ENCODE results near the gene HYCC1.

DNA sequence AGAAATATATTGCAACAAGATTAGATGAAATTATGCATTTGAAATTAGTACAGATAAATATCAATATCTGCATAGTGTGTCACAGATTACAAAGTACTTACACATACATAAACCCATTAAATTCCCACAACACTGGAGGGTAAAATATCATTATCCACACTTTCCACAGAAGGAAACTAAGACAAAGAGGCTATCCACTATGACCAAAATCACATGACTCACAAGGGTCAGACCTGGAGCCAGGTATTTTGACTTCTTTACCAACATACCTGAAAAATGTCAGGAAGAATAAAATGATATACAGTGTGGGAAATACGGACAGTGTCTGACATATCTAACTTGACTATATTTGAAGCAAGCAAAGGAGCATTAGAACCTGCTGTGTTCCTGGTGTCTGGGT, 34.1 kb downstream of the HYCC1 start:
- TF ChIP-seq, protein P1, sequence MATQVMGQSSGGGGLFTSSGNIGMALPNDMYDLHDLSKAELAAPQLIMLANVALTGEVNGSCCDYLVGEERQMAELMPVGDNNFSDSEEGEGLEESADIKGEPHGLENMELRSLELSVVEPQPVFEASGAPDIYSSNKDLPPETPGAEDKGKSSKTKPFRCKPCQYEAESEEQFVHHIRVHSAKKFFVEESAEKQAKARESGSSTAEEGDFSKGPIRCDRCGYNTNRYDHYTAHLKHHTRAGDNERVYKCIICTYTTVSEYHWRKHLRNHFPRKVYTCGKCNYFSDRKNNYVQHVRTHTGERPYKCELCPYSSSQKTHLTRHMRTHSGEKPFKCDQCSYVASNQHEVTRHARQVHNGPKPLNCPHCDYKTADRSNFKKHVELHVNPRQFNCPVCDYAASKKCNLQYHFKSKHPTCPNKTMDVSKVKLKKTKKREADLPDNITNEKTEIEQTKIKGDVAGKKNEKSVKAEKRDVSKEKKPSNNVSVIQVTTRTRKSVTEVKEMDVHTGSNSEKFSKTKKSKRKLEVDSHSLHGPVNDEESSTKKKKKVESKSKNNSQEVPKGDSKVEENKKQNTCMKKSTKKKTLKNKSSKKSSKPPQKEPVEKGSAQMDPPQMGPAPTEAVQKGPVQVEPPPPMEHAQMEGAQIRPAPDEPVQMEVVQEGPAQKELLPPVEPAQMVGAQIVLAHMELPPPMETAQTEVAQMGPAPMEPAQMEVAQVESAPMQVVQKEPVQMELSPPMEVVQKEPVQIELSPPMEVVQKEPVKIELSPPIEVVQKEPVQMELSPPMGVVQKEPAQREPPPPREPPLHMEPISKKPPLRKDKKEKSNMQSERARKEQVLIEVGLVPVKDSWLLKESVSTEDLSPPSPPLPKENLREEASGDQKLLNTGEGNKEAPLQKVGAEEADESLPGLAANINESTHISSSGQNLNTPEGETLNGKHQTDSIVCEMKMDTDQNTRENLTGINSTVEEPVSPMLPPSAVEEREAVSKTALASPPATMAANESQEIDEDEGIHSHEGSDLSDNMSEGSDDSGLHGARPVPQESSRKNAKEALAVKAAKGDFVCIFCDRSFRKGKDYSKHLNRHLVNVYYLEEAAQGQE (IDR thresholded peaks at IDR 0.05) = no peak
- TF ChIP-seq, protein P2, sequence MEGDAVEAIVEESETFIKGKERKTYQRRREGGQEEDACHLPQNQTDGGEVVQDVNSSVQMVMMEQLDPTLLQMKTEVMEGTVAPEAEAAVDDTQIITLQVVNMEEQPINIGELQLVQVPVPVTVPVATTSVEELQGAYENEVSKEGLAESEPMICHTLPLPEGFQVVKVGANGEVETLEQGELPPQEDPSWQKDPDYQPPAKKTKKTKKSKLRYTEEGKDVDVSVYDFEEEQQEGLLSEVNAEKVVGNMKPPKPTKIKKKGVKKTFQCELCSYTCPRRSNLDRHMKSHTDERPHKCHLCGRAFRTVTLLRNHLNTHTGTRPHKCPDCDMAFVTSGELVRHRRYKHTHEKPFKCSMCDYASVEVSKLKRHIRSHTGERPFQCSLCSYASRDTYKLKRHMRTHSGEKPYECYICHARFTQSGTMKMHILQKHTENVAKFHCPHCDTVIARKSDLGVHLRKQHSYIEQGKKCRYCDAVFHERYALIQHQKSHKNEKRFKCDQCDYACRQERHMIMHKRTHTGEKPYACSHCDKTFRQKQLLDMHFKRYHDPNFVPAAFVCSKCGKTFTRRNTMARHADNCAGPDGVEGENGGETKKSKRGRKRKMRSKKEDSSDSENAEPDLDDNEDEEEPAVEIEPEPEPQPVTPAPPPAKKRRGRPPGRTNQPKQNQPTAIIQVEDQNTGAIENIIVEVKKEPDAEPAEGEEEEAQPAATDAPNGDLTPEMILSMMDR (IDR thresholded peaks at IDR 0.05) = no peak
- TF ChIP-seq RAD21 (conservative IDR thresholded peaks at IDR 0.05 in 1 of 2, IDR thresholded peaks at IDR 0.05 in 1 of 2) = no peak
- TF ChIP-seq JUN (IDR thresholded peaks at IDR 0.05) = no peak
- TF ChIP-seq, protein P3, sequence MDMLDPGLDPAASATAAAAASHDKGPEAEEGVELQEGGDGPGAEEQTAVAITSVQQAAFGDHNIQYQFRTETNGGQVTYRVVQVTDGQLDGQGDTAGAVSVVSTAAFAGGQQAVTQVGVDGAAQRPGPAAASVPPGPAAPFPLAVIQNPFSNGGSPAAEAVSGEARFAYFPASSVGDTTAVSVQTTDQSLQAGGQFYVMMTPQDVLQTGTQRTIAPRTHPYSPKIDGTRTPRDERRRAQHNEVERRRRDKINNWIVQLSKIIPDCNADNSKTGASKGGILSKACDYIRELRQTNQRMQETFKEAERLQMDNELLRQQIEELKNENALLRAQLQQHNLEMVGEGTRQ (IDR thresholded peaks at IDR 0.05) = no peak
- no peak for TF ChIP-seq SMC3 (IDR thresholded peaks at IDR 0.05)
- TF ChIP-seq BHLHE40 (IDR thresholded peaks at IDR 0.05; ENCODE audit: low read depth, low read length) = no peak
- no peak for TF ChIP-seq EP300 (IDR thresholded peaks at IDR 0.05)
- TF ChIP-seq, protein P4, sequence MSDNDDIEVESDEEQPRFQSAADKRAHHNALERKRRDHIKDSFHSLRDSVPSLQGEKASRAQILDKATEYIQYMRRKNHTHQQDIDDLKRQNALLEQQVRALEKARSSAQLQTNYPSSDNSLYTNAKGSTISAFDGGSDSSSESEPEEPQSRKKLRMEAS (IDR thresholded peaks at IDR 0.05) = no peak
- no peak for TF ChIP-seq POLR2A (IDR thresholded peaks at IDR 0.05; ENCODE audit: low read length)
- TF ChIP-seq NPAS2 (CRISPR knock-in tag; IDR thresholded peaks at IDR 0.05; ENCODE audit: borderline replicate concordance) = no peak

Data from A549 (cell line).